Ovary (tissue), 3 donors: ENCODE results near the gene DYNC1H1.

Experiments used
- EP300 ChIP-seq: sonication (generic); formaldehyde crosslinking; IDR thresholded peaks from one replicate; pipeline ENCODE4 v1.6.1; 2017; ENCODE audit warnings: antibody characterized with exemption
- POLR2A ChIP-seq: fragments of 450-650 bp; IDR thresholded peaks from one replicate; pipeline ENCODE4 v1.6.1; 2017; ENCODE audit warnings: antibody characterized with exemption, mild to moderate bottlenecking, moderate library complexity
- TF ChIP-seq, protein P1 (sequence below), 3 donors: fragments of 450-650 bp in 2 of 3; fragments of 200-600 bp in 1 of 3; IDR thresholded peaks; one replicate each; pipeline versions ENCODE4 v1.5.1 to v1.8.0; 2016 to 2022; ENCODE audit warnings: antibody characterized with exemption in 3 of 3, mild to moderate bottlenecking in 1 of 3
- donor health status: DM: no; HTN: no; CAD: no.

- TF ChIP-seq EP300 (no peak), POLR2A (no peak)
- TF ChIP-seq, protein P1, sequence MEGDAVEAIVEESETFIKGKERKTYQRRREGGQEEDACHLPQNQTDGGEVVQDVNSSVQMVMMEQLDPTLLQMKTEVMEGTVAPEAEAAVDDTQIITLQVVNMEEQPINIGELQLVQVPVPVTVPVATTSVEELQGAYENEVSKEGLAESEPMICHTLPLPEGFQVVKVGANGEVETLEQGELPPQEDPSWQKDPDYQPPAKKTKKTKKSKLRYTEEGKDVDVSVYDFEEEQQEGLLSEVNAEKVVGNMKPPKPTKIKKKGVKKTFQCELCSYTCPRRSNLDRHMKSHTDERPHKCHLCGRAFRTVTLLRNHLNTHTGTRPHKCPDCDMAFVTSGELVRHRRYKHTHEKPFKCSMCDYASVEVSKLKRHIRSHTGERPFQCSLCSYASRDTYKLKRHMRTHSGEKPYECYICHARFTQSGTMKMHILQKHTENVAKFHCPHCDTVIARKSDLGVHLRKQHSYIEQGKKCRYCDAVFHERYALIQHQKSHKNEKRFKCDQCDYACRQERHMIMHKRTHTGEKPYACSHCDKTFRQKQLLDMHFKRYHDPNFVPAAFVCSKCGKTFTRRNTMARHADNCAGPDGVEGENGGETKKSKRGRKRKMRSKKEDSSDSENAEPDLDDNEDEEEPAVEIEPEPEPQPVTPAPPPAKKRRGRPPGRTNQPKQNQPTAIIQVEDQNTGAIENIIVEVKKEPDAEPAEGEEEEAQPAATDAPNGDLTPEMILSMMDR (IDR thresholded peaks at IDR 0.05), result no peak
Observed at GRCh38 chr14:102063808-102064429, 99.5 kb downstream of the DYNC1H1 start.
